ENCODE results near the gene YIF1A.
A peak's percentile ranks its signal among the peaks of the same experiment; 100 is the strongest.
"Not testable (repeated sequence)": the region's sequence is repeated elsewhere in the genome, so short reads cannot be mapped to it uniquely, and the experiment has no call there.

Gene YIF1A

DNA sequence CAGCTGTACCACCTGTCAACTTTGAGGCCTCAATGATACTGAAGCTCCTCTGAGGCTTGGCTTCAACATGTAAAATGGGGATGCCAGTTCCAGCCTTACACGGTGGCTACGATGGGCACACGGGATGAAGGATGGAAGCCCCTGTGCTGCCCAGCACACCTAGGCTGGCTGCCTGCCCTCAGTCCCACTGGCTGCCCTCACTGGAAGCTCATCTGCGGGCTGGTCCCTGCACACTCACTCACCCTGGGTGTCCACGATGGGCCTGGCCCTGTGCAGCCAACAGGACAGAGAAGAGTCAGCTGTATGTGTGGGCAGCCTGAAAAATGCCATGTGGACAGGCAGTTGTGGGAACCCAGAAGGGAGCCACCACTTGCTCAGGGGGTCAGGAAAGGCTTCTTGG is 2.2 kb downstream of the YIF1A start:
- no peak for DNase-seq (ENCODE audit: low spot score)

DNA sequence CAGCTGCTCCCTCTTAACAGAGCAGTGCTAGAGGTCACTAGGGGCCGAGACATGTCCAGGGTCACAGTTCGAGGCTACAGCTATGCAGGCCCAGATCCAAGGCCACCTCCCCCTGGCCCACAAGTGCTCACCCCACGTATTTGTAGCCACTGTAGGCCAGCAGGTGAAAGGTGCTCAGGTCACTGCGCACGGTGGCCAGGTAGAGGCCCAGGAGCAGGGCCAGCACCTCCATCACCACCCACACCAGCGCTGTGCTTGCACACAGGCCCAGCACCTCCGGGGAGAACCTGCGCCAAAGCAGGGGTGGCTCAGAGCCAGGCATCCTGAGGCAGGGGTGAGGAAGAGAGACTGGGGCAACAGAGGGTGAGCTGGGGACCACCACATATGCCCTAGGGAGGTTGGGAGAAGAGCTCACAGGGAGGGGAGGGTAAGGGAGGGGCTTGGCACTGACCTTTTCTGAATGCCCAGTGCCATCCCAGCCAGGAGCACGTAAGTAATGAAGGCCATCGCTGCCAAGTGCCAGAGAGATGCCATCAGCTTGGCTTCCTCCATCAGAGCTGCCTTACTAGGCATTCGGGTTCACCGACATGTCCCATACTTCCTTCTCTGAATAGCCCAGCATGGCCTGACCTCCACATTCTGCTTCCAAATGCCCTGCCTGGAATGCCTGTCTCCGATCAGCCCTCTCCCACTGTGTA is 3.5 kb downstream of the YIF1A start:
- no peak for DNase-seq (ENCODE audit: low spot score)

DNA sequence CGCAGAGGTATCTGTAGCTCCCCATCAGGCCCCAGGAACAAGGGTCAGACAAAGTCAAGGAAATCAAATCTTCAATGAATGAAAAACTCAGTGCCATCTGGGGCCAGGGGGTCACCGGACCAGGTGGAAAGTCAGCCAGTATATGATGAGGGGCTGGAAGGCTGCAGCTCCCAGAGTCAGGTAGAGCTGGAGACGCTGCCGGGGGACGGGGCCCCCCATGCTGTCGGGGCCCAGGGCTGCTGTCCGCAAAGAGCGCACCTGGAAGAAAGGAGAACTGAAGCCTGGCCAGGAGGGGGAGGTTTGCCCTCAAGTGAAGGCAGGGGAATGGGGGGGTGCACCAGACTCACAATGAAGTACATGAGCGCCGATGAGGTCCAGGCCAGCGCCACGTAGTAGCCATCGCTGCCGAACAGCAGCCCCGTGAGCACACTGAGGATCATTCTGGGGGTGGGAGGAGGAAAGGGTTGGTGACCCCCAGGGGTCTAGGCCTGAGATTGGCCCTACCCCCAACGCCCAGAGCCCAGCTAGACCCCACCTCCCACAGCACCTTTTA is 4.3 kb downstream of the YIF1A start:
- no peak for DNase-seq (ENCODE audit: low spot score)

DNA sequence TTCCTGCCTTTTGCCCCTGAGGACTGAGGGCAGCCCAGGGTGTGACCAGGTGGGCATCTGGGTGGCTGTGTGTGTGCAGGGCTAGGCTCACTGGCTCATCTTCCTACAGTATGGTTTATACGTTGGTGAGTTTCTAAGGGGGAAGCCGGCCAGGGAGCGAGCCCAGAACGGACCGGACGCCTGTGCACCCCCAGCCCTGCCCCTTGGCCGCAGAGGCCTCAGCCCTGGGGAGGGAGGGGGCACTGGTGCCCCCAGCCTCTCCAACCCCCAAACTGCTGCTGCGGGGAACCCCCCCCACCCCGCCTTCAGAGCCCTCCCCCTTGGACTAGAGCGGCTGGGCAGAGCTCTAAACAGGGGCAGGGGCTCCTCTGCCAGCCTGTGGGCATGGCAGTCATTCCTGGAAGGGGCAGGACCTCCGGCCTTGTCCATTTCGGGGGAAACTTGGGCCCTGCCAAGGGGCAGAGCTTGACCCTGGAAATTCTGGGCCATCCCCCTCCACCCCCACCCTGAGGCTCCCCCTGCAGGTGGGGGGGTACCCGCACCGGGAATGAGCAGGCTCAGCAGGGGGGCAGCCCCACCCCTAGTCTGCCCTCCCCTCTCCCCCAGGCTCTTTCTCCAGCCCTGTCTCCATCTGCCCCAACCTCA is 5.4 kb downstream of the YIF1A start:
- no peak for DNase-seq (ENCODE audit: low spot score)

DNA sequence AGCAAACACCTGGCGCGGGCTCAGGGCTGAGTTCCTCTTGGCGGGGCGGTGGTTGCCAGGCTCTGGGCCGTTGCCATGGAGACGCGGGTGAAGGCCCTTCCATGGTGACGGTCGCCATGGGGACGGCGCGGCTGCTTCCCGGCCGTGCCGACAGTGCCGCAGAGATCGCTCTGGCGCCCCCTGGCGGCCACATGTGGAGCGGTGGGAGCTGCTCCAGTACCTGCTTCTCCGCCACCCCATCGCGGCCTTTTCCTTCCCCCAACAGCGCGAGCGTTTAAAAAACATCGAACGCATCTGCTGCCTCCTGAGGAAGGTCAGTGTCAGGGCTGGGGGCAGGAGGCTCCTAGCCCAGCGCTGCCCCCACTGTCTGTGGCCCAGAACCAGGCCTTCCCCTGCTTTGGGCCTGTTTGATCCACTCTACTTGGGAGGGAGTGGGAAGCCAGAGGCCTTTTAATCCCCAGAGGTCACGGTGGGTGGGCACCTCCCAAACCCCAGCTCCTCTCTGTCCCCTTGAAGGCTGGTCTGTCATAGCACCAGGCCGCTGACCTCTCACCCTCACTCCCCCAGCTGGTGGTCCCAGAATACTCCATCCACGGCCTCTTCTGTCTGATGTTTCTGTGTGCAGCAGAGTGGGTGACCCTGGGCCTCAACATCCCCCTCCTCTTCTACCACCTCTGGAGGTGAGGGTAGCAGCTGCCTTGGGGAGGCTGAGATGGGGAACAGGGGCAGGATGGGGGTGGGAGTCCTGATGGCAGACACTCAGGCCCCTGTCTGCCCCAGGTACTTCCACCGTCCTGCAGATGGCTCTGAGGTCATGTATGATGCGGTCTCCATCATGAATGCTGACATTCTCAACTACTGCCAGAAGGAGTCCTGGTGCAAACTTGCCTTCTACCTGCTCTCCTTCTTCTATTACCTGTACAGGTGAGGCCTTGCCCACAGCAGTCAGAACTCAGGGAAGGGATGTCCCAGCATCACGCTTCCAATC is 6.2 kb downstream of the YIF1A start:
- DNase-seq (ENCODE audit: low spot score), result peak; percentile 97

DNA sequence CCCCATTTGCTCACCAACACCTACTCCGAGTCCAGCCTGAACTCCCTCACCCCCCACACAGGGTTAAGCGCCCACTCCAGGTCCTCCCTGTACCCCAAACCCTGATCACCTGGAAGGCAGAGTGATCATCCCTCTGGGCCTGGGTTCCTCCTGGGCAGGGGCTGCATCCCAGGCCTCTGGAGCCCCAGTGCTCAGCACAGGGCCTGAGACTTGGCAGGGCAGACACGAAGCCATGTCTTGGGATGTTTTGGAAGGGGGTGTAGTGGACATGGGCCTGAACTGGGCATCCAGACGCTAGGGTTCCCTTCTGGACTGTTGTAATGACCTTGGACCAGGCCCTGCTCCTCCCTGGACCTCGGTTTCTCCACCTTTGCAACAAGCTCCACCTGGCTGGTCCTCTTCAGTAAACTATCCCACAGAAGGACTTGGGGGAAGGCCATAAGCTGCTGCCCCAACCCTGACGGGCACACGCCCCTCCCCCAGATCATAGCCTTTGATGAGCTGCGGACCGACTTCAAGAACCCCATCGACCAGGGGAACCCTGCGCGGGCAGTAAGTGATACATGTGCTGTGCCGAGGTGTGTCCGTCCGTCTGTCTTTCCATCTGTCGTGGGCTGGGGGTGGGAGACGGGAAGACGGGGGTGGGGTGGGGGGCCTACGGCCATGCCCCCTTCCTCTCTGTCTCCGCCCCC is 7.0 kb downstream of the YIF1A start:
- no peak for DNase-seq (ENCODE audit: low spot score)

DNA sequence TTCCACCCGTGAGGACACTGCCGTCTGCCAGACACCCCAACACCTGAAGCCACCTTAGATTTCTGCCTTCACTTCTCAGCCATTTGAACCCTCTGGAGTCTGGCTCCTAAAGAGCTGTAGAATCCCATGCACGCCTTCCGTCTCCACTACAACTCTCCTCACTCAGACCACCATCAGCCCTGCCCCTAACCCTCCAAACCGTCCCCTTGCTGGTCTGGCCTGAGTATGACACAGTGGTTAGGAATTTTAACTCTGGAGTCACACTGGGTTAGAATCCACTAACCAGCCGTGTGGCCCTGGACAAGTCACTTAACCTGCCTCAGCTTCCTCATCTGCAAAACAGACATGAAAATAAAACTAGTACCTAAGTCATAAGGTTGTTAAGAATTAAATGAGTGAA is 7.9 kb downstream of the YIF1A start:
- DNase-seq (ENCODE audit: low spot score), result no peak

DNA sequence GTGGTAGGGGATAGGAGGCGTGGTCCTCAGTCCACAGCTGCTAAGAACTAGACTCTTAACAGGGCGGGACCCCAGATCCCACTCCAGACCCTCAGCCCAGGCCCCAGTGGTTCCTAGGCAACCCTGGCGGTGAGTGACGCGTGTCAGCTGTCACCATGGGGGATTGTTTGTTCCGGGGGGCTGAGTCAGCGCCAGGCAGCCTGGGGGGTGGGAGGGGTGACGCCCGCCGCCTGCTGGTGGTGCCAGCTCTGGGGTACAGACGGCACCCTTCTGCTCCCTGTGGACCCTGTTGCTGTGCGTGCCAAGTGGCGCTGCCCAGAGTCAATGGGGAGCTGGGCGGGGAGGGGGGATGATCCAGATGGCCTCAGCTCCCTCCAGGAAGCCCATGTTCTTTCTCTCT is 8.5 kb downstream of the YIF1A start:
- DNase-seq (ENCODE audit: low spot score), result no peak

DNA sequence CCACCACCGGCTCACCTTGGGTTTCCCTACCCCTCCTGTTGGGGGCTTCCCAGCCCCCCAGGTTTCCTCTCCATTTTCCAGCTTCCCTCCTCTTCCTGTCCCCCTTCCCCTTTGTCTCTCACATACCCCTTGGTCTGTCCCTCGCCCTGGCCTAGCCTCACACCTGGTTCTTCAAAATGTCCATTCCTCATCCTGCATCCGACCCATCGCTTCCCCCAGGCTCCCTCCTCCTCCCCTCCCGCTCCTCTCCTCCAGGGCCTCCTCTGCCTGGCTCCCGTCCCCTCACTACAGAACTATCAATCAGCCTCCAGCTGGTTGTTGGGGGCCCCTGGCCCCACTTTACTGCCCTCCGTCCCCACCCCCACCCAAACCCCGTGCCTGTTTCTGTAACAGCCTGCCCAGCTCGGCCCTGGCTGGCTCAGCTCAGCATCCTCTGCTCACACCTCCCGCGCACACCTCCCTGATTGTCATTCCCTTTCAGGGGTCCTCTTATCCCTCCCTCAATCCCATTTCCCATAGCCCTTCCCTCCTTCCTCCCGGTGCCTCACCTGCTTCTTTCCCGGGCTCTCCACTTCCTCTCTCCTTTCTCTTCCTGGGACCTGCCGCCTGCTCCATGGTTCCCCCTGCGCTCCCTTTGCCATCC is 9.7 kb downstream of the YIF1A start:
- no peak for DNase-seq (ENCODE audit: low spot score)

DNA sequence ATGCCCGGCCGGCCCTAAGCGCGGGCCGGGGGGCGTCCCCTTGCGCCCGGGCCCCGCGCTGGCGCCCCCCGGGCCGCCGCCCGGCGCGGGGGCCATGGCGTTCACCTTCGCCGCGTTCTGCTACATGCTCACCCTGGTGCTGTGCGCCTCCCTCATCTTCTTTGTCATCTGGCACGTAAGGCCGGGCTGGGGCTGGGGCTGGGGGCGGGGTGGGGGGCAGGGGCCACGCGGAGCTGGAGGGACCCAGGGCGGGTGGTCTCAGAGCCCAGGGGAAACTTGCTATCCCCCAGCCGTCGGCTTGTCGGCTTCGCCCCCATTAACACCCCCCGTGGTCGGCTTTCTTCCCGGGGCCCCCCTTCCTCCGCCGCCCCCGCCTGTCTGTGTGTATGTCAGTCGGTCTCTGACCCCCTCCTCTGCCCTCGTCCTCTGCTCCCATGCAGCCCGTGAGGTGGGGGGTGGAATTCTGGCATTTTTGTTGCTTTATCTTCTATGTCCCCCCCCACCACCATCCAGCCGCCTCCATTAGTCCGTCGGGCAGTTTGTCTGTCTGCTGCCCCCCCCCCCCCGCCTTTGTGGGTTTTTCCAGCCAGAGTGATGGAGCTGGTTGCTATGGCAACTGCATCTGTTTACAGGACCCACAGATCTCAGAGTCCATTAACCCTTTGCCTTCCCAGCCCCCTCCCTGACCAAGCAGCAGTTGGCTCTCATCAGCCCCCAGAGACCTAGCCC is 10.4 kb downstream of the YIF1A start:
- DNase-seq (ENCODE audit: low spot score), result no peak

DNA sequence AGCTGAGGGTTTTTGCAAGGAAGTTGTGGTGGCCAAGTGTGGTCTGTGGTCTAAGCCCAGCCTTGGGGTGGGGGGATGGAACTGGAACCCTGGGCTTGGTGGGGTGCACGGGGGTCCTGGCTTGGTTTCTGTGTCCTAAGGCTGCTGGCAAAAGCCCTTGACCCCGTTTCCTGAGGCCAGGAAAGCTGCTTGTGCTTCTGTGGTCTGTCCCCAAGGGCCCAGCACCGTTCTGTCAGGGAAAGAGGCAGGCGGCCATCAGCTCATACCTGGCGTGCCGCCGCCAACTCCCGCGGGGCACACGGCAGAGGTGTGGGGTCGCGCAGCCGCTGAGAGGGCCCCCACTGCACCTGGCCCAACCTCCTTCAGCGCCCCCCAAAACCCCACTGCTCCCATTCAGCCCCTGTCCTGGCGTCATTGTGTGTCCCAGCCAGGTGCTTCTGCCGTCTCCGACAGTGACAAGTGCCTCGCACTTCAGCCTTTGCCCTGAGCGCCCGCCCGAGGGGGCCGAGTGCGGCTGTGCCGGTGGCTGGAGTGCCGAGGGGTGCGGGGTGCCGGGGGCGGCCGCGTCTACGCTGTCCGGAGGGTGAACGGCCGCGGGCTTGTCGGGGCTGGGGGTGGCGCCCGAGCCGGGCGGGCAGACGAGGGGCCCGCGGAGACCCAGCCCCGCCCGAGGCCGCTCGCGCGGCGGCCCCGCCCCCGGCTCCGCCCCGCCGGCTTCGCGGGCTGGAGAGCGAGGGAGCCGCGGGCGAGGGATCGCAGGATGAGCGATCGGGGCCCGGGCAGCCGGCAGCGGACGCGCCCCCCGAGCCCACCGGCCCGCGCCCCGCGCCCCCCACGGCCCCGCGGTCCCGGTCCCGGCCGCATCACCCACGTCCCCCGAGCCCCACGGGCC is 11.2 kb downstream of the YIF1A start, which contains the start of gene CNIH2:
CNIH2 (plus strand) TSS at position 705 of the 892 bp plus-strand sequence. CDS start 282 bp downstream, outside the sequence.
- peak; percentile 70 for DNase-seq (ENCODE audit: low spot score)

DNA sequence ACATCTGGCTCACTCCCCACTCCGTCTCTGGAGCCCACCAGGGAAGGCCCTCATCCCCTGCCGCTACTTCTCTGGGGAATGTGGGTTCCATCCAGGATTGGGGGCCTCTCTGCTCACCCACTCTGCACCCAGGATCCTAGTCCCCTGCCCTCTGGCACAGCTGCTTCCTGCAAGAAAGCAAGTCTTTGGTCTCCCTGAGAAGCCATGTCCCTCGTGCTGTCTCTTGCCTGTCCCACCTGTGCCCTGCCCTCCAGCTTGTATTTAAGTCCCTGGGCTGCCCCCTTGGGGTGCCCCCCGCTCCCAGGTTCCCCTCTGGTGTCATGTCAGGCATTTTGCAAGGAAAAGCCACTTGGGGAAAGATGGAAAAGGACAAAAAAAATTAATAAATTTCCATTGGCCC is 11.9 kb downstream of the YIF1A start:
- DNase-seq (ENCODE audit: low spot score), result not testable (repeated sequence)

DNA sequence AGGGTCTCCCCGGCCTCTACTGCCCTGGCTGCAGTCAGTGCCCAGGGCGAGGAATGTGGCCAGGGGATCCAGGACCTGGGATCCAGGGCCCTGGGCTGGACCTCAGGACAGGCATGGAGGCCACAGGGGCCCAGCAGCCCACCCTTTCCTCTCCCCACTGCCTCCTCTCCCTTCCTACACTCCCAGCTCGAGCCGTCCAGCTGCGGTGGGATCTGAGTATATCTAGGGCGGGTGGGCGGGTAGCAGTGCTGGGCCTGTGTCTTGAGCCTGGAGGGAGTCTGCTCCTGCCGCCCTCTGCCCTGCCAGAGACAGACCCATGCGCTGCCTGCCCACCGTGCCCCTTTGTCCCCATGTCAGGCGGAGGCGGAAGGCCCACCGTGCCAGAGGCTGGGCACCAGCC is 12.3 kb downstream of the YIF1A start:
- DNase-seq (ENCODE audit: low spot score), result not testable (repeated sequence)

DNA sequence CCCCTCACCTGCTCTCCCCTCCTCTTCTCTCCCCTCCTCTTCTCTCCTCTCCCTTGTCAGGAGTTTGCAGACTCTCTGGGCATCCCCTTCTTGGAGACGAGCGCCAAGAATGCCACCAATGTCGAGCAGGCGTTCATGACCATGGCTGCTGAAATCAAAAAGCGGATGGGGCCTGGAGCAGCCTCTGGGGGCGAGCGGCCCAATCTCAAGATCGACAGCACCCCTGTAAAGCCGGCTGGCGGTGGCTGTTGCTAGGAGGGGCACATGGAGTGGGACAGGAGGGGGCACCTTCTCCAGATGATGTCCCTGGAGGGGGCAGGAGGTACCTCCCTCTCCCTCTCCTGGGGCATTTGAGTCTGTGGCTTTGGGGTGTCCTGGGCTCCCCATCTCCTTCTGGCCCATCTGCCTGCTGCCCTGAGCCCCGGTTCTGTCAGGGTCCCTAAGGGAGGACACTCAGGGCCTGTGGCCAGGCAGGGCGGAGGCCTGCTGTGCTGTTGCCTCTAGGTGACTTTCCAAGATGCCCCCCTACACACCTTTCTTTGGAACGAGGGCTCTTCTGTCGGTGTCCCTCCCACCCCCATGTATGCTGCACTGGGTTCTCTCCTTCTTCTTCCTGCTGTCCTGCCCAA is 12.8 kb downstream of the YIF1A start:
- DNase-seq (ENCODE audit: low spot score), result no peak

DNA sequence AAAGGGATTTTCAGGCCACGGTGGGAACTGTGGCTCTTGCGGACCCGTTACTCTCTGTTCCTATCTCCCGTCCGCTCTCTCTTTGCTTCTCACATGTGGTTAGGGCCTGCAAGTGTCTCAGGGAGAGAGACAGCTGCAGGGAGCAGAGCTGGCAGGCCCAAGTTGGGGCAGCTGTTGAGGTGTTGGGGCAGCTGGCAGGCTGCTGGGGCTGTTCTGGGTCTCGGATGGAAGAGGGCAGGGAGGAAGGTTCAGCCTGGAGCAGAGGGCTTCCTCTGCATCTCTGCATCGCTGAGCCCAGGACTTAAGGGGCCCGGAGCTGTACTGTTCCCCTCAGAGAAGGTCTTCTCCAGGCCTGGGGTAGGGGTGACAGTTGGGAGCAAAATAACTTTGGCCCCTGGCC is 13.5 kb downstream of the YIF1A start:
- DNase-seq (ENCODE audit: low spot score), result no peak

DNA sequence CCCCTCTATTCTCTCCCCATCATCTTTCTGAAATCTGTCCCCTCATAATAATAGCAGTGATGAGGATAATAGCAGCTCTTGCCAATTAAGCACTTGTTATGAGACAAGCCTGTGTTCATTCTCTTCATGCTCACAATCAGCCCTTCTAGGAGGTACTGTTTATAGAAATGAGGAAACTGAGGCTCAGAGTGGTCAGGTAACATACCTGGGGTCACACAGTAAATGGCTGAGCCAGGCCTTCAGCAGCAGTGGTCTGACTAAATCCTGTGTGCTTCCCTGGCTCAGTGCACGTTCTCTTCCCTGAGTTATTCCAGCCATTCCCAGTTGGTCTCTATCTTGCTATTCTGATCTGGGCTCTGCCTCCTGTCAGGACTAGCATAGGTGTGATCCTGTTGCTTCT is 14.7 kb downstream of the YIF1A start:
- DNase-seq (ENCODE audit: low spot score), result no peak

DNA sequence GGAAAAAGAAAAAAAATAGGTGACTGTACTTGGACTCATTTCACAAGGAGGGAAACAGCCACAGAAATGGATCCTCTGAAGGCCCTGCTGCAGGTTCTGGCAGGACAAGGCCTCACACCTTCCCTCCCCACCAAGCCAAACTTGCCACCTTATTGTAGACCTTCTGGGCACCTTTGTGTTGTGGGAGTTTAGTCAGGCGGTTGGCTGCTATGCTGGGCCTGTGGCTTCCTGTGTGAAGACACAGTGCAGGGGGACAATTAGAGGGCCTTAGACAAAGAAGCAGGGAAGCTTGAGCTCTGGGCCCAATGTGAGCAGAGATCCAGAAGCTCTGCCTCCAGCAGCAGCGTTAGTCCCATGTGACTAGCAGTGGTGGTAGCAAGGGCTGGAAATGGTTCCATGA is 16.3 kb downstream of the YIF1A start:
- no peak for DNase-seq (ENCODE audit: low spot score)

DNA sequence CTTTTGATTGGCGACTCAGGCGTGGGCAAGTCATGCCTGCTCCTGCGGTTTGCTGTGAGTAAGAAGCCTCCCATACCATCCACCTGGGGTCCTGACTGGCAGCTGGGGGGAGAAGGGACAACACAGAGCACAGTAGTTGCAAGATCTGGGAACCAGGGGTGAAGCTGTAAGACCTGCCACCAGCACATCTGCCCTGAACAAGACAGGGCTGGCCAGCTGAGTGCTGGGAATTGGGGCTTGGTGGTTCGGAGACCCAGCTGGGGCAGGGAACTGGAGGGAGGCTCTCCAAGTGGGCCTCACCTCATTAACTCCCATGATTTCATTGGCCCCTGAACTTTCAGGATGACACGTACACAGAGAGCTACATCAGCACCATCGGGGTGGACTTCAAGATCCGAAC is 17.1 kb downstream of the YIF1A start:
- DNase-seq (ENCODE audit: low spot score), result no peak

All from AG20443 (cell line).